Measurements from ENCODE around the gene SMYD3. TPM values are rescaled to one million over a fixed set of nuclear protein-coding genes. Genes with fewer than 3 reads are reported as not detected.

The SMYD3 gene
- total and polyA plus RNA-seq, 2 donors (not counting 3 experiments of a cell fraction or from before 2014, with no cell fraction given) = 16.0 to 32.1 TPM

- H3K9me3 ChIP-seq (replicated peaks; ENCODE audit: control insufficient read depth, insufficient read depth, low read length) = no peaks in the 10 kb centered on the region
- FAIRE-seq (no peak), DNase-seq (ENCODE audit: low read depth, low spot score) (no peak)
- no peak overlapping the region for H3K4me3 ChIP-seq (replicated peaks in 1 of 3; ENCODE audit: insufficient read depth in 1 of 3, low read depth in 1 of 3, low read length in 3 of 3)
- no peak overlapping the region for H3K27ac ChIP-seq (ENCODE audit: insufficient read depth, low read depth, low read length)
- no peaks in the 10 kb centered on the region for H3K27me3 ChIP-seq (ENCODE audit: control insufficient read depth in 2 of 2, insufficient read depth in 2 of 2, low read length in 2 of 2)
- dilution Hi-C loops (cut with MboI; ENCODE audit: extremely low pct_ligation_motif_present, low sequenced_read_pairs) = no loop called here
- no peaks in the 10 kb centered on the region for H3K4me1 ChIP-seq (ENCODE audit: control insufficient read depth, extremely low read depth, insufficient read depth, low read length)
- no peak overlapping the region for H3K4me2 ChIP-seq (ENCODE audit: insufficient read depth, low read length)
- H2AFZ ChIP-seq (ENCODE audit: low read depth, low read length) = no peak overlapping the region
- no peaks in the 10 kb centered on the region for H3K9me1 ChIP-seq (replicated peaks; ENCODE audit: control insufficient read depth, extremely low read depth, insufficient read depth, low read length)
- BruUV-seq (replicated peaks) = no TSS peak
- intact Hi-C loops (cut with micrococcal nuclease) = no loop called here
- H3K79me2 ChIP-seq (ENCODE audit: control insufficient read depth, insufficient read depth, low read length) = no peaks in the 10 kb centered on the region
- no peaks in the 10 kb centered on the region for H4K20me1 ChIP-seq (replicated peaks; ENCODE audit: control insufficient read depth, extremely low read depth, insufficient read depth, low read length)
- ChIA-PET CTCF (no interaction called here), POLR2A (no interaction called here)
- no peaks in the 10 kb centered on the region for H3K36me3 ChIP-seq (ENCODE audit: control insufficient read depth in 2 of 2, extremely low read depth in 1 of 2, insufficient read depth in 2 of 2, low read length in 2 of 2)
- TF ChIP-seq POLR2A (IDR thresholded peaks at IDR 0.05; ENCODE audit: low read depth, low read length) (no peak), EZH2 (IDR thresholded peaks at IDR 0.05; ENCODE audit: borderline replicate concordance, low read depth, low read length, severe bottlenecking) (no peak), JUN (IDR thresholded peaks at IDR 0.05; ENCODE audit: borderline replicate concordance, insufficient read depth, insufficient read length, low read depth) (peak; percentile 35), MYC (IDR thresholded peaks at IDR 0.05; ENCODE audit: low read depth, low read length) (no peak), CTCF (IDR thresholded peaks at IDR 0.05; ENCODE audit: extremely low read depth in 1 of 2, insufficient read depth in 1 of 2, low read depth in 1 of 2, low read length in 2 of 2) (no peak), FOS (IDR thresholded peaks at IDR 0.05; ENCODE audit: borderline replicate concordance, insufficient read depth, low read length) (peak; percentile 34), MAX (IDR thresholded peaks at IDR 0.05; ENCODE audit: insufficient read depth, insufficient read length) (no peak), GATA2 (IDR thresholded peaks at IDR 0.05; ENCODE audit: insufficient read depth, insufficient read length, low read depth, low read length) (no peak), POLR2AphosphoS5 (IDR thresholded peaks at IDR 0.05; ENCODE audit: insufficient read depth, low read depth, low read length) (no peak)
- no peak overlapping the region for H3K9ac ChIP-seq (replicated peaks; ENCODE audit: extremely low read depth, insufficient read depth, low read length)
These were observed 802.3 kb downstream of the SMYD3 start for GRCh38 chr1:245704765-245705164.
